Mesendoderm (in vitro differentiated cells): Measurements from ENCODE around the gene CSGALNACT2.
"Not testable (repeated sequence)": the region's sequence is repeated elsewhere in the genome, so short reads cannot be mapped to it uniquely, and the experiment has no call there.

Source experiments
- DNase-seq: peaks from one replicate; pipeline ENCODE4 v3.0.0; 2013
- H2AK5ac ChIP-seq: 2 replicates; pipeline ENCODE4 v1.6.1; 2013; ENCODE audit warnings: low read length, inconsistent platforms
- H2BK120ac ChIP-seq: 2 replicates; pipeline ENCODE4 v1.6.1; 2013; ENCODE audit warnings: low read depth, mild to moderate bottlenecking, low read length, moderate library complexity, mixed read lengths
- H2BK15ac ChIP-seq: replicated peaks from 2 replicates; pipeline ENCODE4 v1.6.1; 2013; ENCODE audit warnings: low read depth, mild to moderate bottlenecking, moderate library complexity
- H2BK5ac ChIP-seq: 2 replicates; pipeline ENCODE4 v1.6.1; 2013; ENCODE audit warnings: low read length, inconsistent platforms
- H3K18ac ChIP-seq: 2 replicates; pipeline ENCODE4 v1.6.1; 2013; ENCODE audit warnings: mild to moderate bottlenecking, low read length, mixed read lengths
- H3K23ac ChIP-seq: one replicate; pipeline ENCODE4 v1.6.1; 2013; ENCODE audit warnings: low read length
- H3K27ac ChIP-seq: 2 replicates; pipeline ENCODE4 v1.5.1; 2013; ENCODE audit warnings: low read depth, mild to moderate bottlenecking, inconsistent platforms, low read length, moderate library complexity
- H3K27me3 ChIP-seq: 2 replicates; pipeline ENCODE4 v1.6.1; 2013; ENCODE audit warnings: low read length, control low read depth, mild to moderate bottlenecking, inconsistent platforms; ENCODE audit not compliant: insufficient read depth, poor library complexity
- H3K36me3 ChIP-seq: 2 replicates; pipeline ENCODE4 v1.6.1; 2013; ENCODE audit warnings: low read length, inconsistent platforms; ENCODE audit not compliant: control insufficient read depth, insufficient read depth
- H3K4ac ChIP-seq: one replicate; pipeline ENCODE4 v1.6.1; 2013; ENCODE audit warnings: low read depth, mild to moderate bottlenecking, low read length, moderate library complexity
- H3K4me1 ChIP-seq: 2 replicates; pipeline ENCODE4 v1.6.1; 2013; ENCODE audit warnings: low read depth, low read length, inconsistent platforms; ENCODE audit not compliant: control insufficient read depth
- H3K4me2 ChIP-seq: 2 replicates; pipeline ENCODE4 v1.6.1; 2013; ENCODE audit warnings: low read length
- H3K4me3 ChIP-seq: 2 replicates; pipeline ENCODE4 v1.5.1; 2013; ENCODE audit warnings: mild to moderate bottlenecking, low read length
- H3K56ac ChIP-seq: one replicate; pipeline ENCODE4 v1.6.1; 2013; ENCODE audit warnings: low read length
- H3K79me1 ChIP-seq: 2 replicates; pipeline ENCODE4 v1.6.1; 2013; ENCODE audit warnings: low read length, inconsistent platforms
- H3K79me2 ChIP-seq: 2 replicates; pipeline ENCODE4 v1.6.1; 2013; ENCODE audit warnings: mild to moderate bottlenecking, low read length; ENCODE audit not compliant: control insufficient read depth, insufficient read depth
- H3K9ac ChIP-seq: 2 replicates; pipeline ENCODE4 v1.6.1; 2013; ENCODE audit warnings: low read length, inconsistent platforms
- H4K5ac ChIP-seq: one replicate; pipeline ENCODE4 v1.6.1; 2013; ENCODE audit warnings: low read length
- H4K8ac ChIP-seq: one replicate; pipeline ENCODE4 v1.6.1; 2013; ENCODE audit warnings: low read depth, mild to moderate bottlenecking, control low read depth, low read length, moderate library complexity
- WGBS: extraction: QIAGEN DNeasy Blood & Tissue Kit; methylation state at CpG from one replicate; pipeline ENCODE4 v1.1.7; 2013; ENCODE audit warnings: low lambda C conversion rate, missing lambda C conversion rate; ENCODE audit not compliant: insufficient coverage; ENCODE audit errors: extremely low coverage; 5-methylcytosine and 5-hydroxymethylcytosine counted together

Gene CSGALNACT2

GRCh38 chr10:43136995-43137716 is 1.1 kb upstream of the CSGALNACT2 start:
- peak overlapping the region; percentile 80 for H3K9ac ChIP-seq
- H3K79me1 ChIP-seq = peaks cover 2% of the 10 kb centered on the region
- H3K4me1 ChIP-seq = no peaks in the 10 kb centered on the region
- H3K79me2 ChIP-seq = peaks cover 3% of the 10 kb centered on the region
- no peak overlapping the region for H2AK5ac ChIP-seq
- no peak for DNase-seq
- H4K8ac ChIP-seq = no peak overlapping the region
- no peak overlapping the region for H2BK15ac ChIP-seq
- peak overlapping the region; percentile 93 for H3K56ac ChIP-seq
- H3K36me3 ChIP-seq = no peaks in the 10 kb centered on the region
- WGBS = no CpG with 5 or more reads among the region's 27 CpGs
- H3K27ac ChIP-seq = no peak overlapping the region
- H2BK5ac ChIP-seq = no peak overlapping the region
- no peak overlapping the region for H2BK120ac ChIP-seq
- no peaks in the 10 kb centered on the region for H3K27me3 ChIP-seq
- peak overlapping the region; percentile 34 for H3K4me2 ChIP-seq
- H3K4me3 ChIP-seq = peak overlapping the region; percentile 51
- no peak overlapping the region for H4K5ac ChIP-seq
- no peak overlapping the region for H3K23ac ChIP-seq
- H3K18ac ChIP-seq = peak overlapping the region; percentile 7
- no peak overlapping the region for H3K4ac ChIP-seq

- Histone ChIP-seq H4K5ac (no peak overlapping the region), H3K4ac (peak overlapping the region; percentile 63), H3K4me3 (peak overlapping the region; percentile 51), H3K18ac (peak overlapping the region; percentile 7), H3K4me1 (no peaks in the 10 kb centered on the region), H3K9ac (peak overlapping the region; percentile 80), H3K4me2 (peak overlapping the region; percentile 34), H3K27me3 (no peaks in the 10 kb centered on the region), H3K36me3 (no peaks in the 10 kb centered on the region), H3K79me1 (peaks cover 2% of the 10 kb centered on the region), H3K27ac (no peak overlapping the region), H3K56ac (peak overlapping the region; percentile 93), H2BK5ac (no peak overlapping the region), H3K79me2 (peaks cover 3% of the 10 kb centered on the region), H2AK5ac (no peak overlapping the region), H2BK15ac (no peak overlapping the region), H3K23ac (no peak overlapping the region), H4K8ac (no peak overlapping the region), H2BK120ac (no peak overlapping the region)
- WGBS = no CpG with 5 or more reads among the region's 30 CpGs
- DNase-seq = peak; percentile 39
These were observed 576 bp upstream of the CSGALNACT2 start for GRCh38 chr10:43137717-43138020.

- H4K5ac ChIP-seq = no peak overlapping the region
- H3K79me2 ChIP-seq = peaks cover 3% of the 10 kb centered on the region
- no CpG with 5 or more reads among the region's 22 CpGs for WGBS
- H3K18ac ChIP-seq = peak overlapping the region; percentile 82
- H2BK15ac ChIP-seq = no peak overlapping the region
- H3K27ac ChIP-seq = peak overlapping the region; percentile 39
- H3K36me3 ChIP-seq = no peaks in the 10 kb centered on the region
- no peak overlapping the region for H3K23ac ChIP-seq
- no peak overlapping the region for H2BK120ac ChIP-seq
- H3K4me2 ChIP-seq = peak overlapping the region; percentile 61
- H3K4me1 ChIP-seq = no peaks in the 10 kb centered on the region
- no peak overlapping the region for H2BK5ac ChIP-seq
- H3K4me3 ChIP-seq = peak overlapping the region; percentile 67
- H3K4ac ChIP-seq = no peak overlapping the region
- no peaks in the 10 kb centered on the region for H3K27me3 ChIP-seq
- peak; percentile 32 for DNase-seq
- peaks cover 5% of the 10 kb centered on the region for H3K79me1 ChIP-seq
- peak overlapping the region; percentile 56 for H3K9ac ChIP-seq
- H3K56ac ChIP-seq = peak overlapping the region; percentile 47
- H4K8ac ChIP-seq = no peak overlapping the region
- no peak overlapping the region for H2AK5ac ChIP-seq
These were observed 554 bp downstream of the CSGALNACT2 start for GRCh38 chr10:43138757-43139241.

GRCh38 chr10:43141421-43141820 is 3.2 kb downstream of the CSGALNACT2 start:
- H2BK120ac ChIP-seq = no peak overlapping the region
- H4K5ac ChIP-seq = no peak overlapping the region
- H2BK15ac ChIP-seq = no peak overlapping the region
- no peak overlapping the region for H3K56ac ChIP-seq
- H3K9ac ChIP-seq = no peak overlapping the region
- no peak overlapping the region for H3K4ac ChIP-seq
- H3K79me2 ChIP-seq = peaks cover 3% of the 10 kb centered on the region
- no peak overlapping the region for H2AK5ac ChIP-seq
- no peaks in the 10 kb centered on the region for H3K36me3 ChIP-seq
- no peak overlapping the region for H3K4me3 ChIP-seq
- no peak overlapping the region for H2BK5ac ChIP-seq
- H3K23ac ChIP-seq = no peak overlapping the region
- H3K4me1 ChIP-seq = no peaks in the 10 kb centered on the region
- H3K18ac ChIP-seq = no peak overlapping the region
- WGBS = no CpG with 5 or more reads among the region's 5 CpGs
- H4K8ac ChIP-seq = no peak overlapping the region
- no peaks in the 10 kb centered on the region for H3K27me3 ChIP-seq
- no peak overlapping the region for H3K4me2 ChIP-seq
- no peak for DNase-seq
- H3K79me1 ChIP-seq = peaks cover 5% of the 10 kb centered on the region
- no peak overlapping the region for H3K27ac ChIP-seq

GRCh38 chr10:43145311-43145710 is 7.1 kb downstream of the CSGALNACT2 start:
- Histone ChIP-seq H3K4me3 (no peak overlapping the region), H2BK15ac (no peak overlapping the region), H4K5ac (no peak overlapping the region), H3K79me2 (peaks cover 3% of the 10 kb centered on the region), H3K56ac (no peak overlapping the region), H3K4me2 (no peak overlapping the region), H3K18ac (no peak overlapping the region), H3K36me3 (no peaks in the 10 kb centered on the region), H2BK5ac (no peak overlapping the region), H3K4me1 (no peaks in the 10 kb centered on the region), H3K27me3 (no peaks in the 10 kb centered on the region), H3K27ac (no peak overlapping the region), H3K23ac (no peak overlapping the region), H2AK5ac (no peak overlapping the region), H3K4ac (no peak overlapping the region), H3K79me1 (peaks cover 5% of the 10 kb centered on the region), H3K9ac (no peak overlapping the region), H2BK120ac (no peak overlapping the region), H4K8ac (no peak overlapping the region)
- no CpG with 5 or more reads among the region's 6 CpGs for WGBS
- DNase-seq = no peak

GRCh38 chr10:43145936-43146335 is 7.7 kb downstream of the CSGALNACT2 start:
- H3K4me2 ChIP-seq, H2BK5ac ChIP-seq: not testable (repeated sequence)
- WGBS = no CpG with 5 or more reads among the region's 1 CpG

More at GRCh38 chr10:43145936-43146335, 7.7 kb downstream of the CSGALNACT2 start:
- H2BK15ac ChIP-seq, H4K5ac ChIP-seq, H3K79me2 ChIP-seq, H3K18ac ChIP-seq, H3K4me3 ChIP-seq, H4K8ac ChIP-seq, H3K79me1 ChIP-seq, DNase-seq, H3K56ac ChIP-seq, H3K4me1 ChIP-seq, H3K9ac ChIP-seq, H2AK5ac ChIP-seq, H3K23ac ChIP-seq, H3K27me3 ChIP-seq, H3K4ac ChIP-seq, H3K36me3 ChIP-seq, H3K27ac ChIP-seq, H2BK120ac ChIP-seq: not testable (repeated sequence)
